PC-3 (cell line): ENCODE measurements around the gene SPEN. TPM values are rescaled to one million over a fixed set of nuclear protein-coding genes. Genes with fewer than 3 reads are reported as not detected.

Source experiments
- ATAC-seq: fragments of 200-7000 bp; cut with Tn5 transposase; 2 replicates; pipeline ENCODE4 v1.9.1; 2020; ENCODE audit warnings: mild to moderate bottlenecking, moderate library complexity
- BruUV-seq: library from RNA; stranded (reverse); fragments of 400-500 nt; replicated peaks from 2 replicates; lab custom pipeline; 2021; lab: Mats Ljungman, UMichigan
- CTCF ChIA-PET: fragments of 300-600 bp; sonication (Branson Sonifier 250); formaldehyde crosslinking; loops from one replicate; lab custom pipeline; 2022; ENCODE audit warnings: antibody characterized with exemption; lab: Charles Lee
- POLR2A ChIA-PET: fragments of 300-600 bp; sonication (Branson Sonifier 250); formaldehyde crosslinking; loops from one replicate; lab custom pipeline; 2022; ENCODE audit warnings: antibody characterized with exemption; ENCODE audit not compliant: unreplicated experiment; lab: Charles Lee
- DNase-seq: peaks from one replicate; pipeline ENCODE4 v3.0.0-alpha.2; 2015
- H2AFZ ChIP-seq: fragments of 300-600 bp; sonication (generic); 2 replicates; pipeline ENCODE4 v1.6.0; 2016; ENCODE audit warnings: antibody characterized with exemption, low read length
- H3F3A ChIP-seq: fragments of 300-600 bp; sonication (generic); one replicate; pipeline ENCODE4 v1.6.0; 2017; ENCODE audit warnings: antibody characterized with exemption, low read length, control low read depth, mild to moderate bottlenecking; ENCODE audit not compliant: unreplicated experiment
- H3K27ac ChIP-seq: fragments of 300-600 bp; sonication (generic); 2 replicates; pipeline ENCODE4 v1.5.1; 2016; ENCODE audit warnings: mild to moderate bottlenecking, low read length
- H3K27me3 ChIP-seq: fragments of 300-600 bp; sonication (generic); 2 replicates; pipeline ENCODE4 v1.6.1; 2016; ENCODE audit warnings: low read length, mixed read lengths
- H3K36me3 ChIP-seq: fragments of 300-600 bp; sonication (generic); 2 replicates; pipeline ENCODE4 v1.6.1; 2016; ENCODE audit warnings: low read depth, mixed run types, low read length, mixed read lengths
- H3K4me1 ChIP-seq: fragments of 300-600 bp; sonication (generic); 2 replicates; pipeline ENCODE4 v1.5.1; 2016; ENCODE audit warnings: low read length; ENCODE audit not compliant: insufficient read depth
- H3K4me2 ChIP-seq: fragments of 300-600 bp; sonication (generic); 2 replicates; pipeline ENCODE4 v1.6.0; 2016; ENCODE audit warnings: low read length
- H3K4me3 ChIP-seq: fragments of 300-600 bp; sonication (generic); 2 replicates; pipeline ENCODE4 v1.5.1; 2016; ENCODE audit warnings: mild to moderate bottlenecking, low read length, mixed read lengths
- H3K79me2 ChIP-seq: fragments of 300-600 bp; sonication (generic); 2 replicates; pipeline ENCODE4 v1.6.1; 2017; ENCODE audit warnings: low read length, mixed read lengths
- H3K9ac ChIP-seq: fragments of 300-600 bp; sonication (generic); 2 replicates; pipeline ENCODE4 v1.6.0; 2016; ENCODE audit warnings: mild to moderate bottlenecking, low read length
- H3K9me2 ChIP-seq: fragments of 300-600 bp; sonication (generic); replicated peaks from 2 replicates; pipeline ENCODE4 v1.6.1; 2016; ENCODE audit warnings: mixed run types, low read length, mixed read lengths
- H3K9me3 ChIP-seq: fragments of 300-600 bp; sonication (generic); 2 replicates; pipeline ENCODE4 v1.6.1; 2016; ENCODE audit warnings: low read length, mixed read lengths
- H4K20me1 ChIP-seq: fragments of 300-600 bp; sonication (generic); 2 replicates; pipeline ENCODE4 v1.6.1; 2016; ENCODE audit warnings: low read length, mixed read lengths
- CTCF ChIP-seq: fragments of 300-600 bp; sonication (generic); conservative IDR thresholded peaks from 2 replicates; pipeline ENCODE4 v1.5.1; 2017; ENCODE audit warnings: antibody characterized with exemption, low read depth, mild to moderate bottlenecking, low read length
- EZH2 ChIP-seq: fragments of 300-600 bp; sonication (generic); IDR thresholded peaks from one replicate; pipeline ENCODE4 v1.6.1; 2017; ENCODE audit warnings: antibody characterized with exemption, mild to moderate bottlenecking, low read length; ENCODE audit not compliant: unreplicated experiment
- EZH2phosphoT487 ChIP-seq: fragments of 300-600 bp; sonication (generic); IDR thresholded peaks from 2 replicates; pipeline ENCODE4 v1.6.1; 2018; ENCODE audit warnings: mild to moderate bottlenecking, antibody characterized with exemption, low read length, borderline replicate concordance
- intact Hi-C: fragments of 100-400 bp; cut with micrococcal nuclease; formaldehyde crosslinking; loops from 2 replicates; pipeline ENCODE4 v1.9.0; 2023
- total RNA-seq: library from RNA; depleted of rRNA; stranded (reverse); fragments of >200 nt; gene quantifications from 2 replicates; pipeline ENCODE4 v1.2.3, GENCODE V29; 2014

The SPEN gene
- total RNA-seq, 1 experiment from 2014 or later, result 26.7 TPM

- peaks cover 19% of the 10 kb centered on the region for H3F3A ChIP-seq
- intact Hi-C loops, result no loop called here
- no peak overlapping the region for H2AFZ ChIP-seq
- H3K4me1 ChIP-seq, result peaks cover 20% of the 10 kb centered on the region
- H3K27ac ChIP-seq, result no peak overlapping the region
- peaks cover 14% of the 10 kb centered on the region for H4K20me1 ChIP-seq
- ChIA-PET CTCF (no interaction called here), POLR2A (no interaction called here)
- no peaks in the 10 kb centered on the region for H3K36me3 ChIP-seq
- H3K79me2 ChIP-seq, result peaks cover 100% of the 10 kb centered on the region
- H3K27me3 ChIP-seq, result no peaks in the 10 kb centered on the region
- no peaks in the 10 kb centered on the region for H3K9me2 ChIP-seq
- no peaks in the 10 kb centered on the region for H3K9me3 ChIP-seq
- no peak overlapping the region for H3K9ac ChIP-seq
- ATAC-seq, result no peak
- BruUV-seq, result no TSS peak
- no peak overlapping the region for H3K4me3 ChIP-seq
- DNase-seq, result no peak
- no peak for TF ChIP-seq CTCF
- TF ChIP-seq EZH2phosphoT487, result no peak
- no peak for TF ChIP-seq EZH2
- H3K4me2 ChIP-seq, result no peak overlapping the region
Observed at GRCh38 chr1:15884477-15884876, 37.0 kb downstream of the SPEN start.

GRCh38 chr1:15885269-15885668 is 37.8 kb downstream of the SPEN start:
- peaks cover 19% of the 10 kb centered on the region for H3F3A ChIP-seq
- no peaks in the 10 kb centered on the region for H3K27me3 ChIP-seq
- peaks cover 14% of the 10 kb centered on the region for H4K20me1 ChIP-seq
- POLR2A ChIA-PET, result no interaction called here
- H3K9ac ChIP-seq, result no peak overlapping the region
- CTCF ChIA-PET, result no interaction called here
- no TSS peak for BruUV-seq
- no peak for DNase-seq
- no peak overlapping the region for H3K4me3 ChIP-seq
- intact Hi-C loops, result loop anchor here (5.0 kb wide), 1 partner anchor 33 kb away; no protein-coding TSS in a partner anchor
- peak overlapping the region; percentile 79 for H3K4me2 ChIP-seq
- H3K27ac ChIP-seq, result no peak overlapping the region
- H2AFZ ChIP-seq, result no peak overlapping the region
- ATAC-seq, result no peak
- H3K9me2 ChIP-seq, result no peaks in the 10 kb centered on the region
- no peak for TF ChIP-seq EZH2phosphoT487
- no peak for TF ChIP-seq CTCF
- no peak for TF ChIP-seq EZH2
- H3K79me2 ChIP-seq, result peaks cover 100% of the 10 kb centered on the region
- H3K36me3 ChIP-seq, result no peaks in the 10 kb centered on the region; the same call in 1 of the 2 replicates
- H3K4me1 ChIP-seq, result peaks cover 20% of the 10 kb centered on the region
- no peaks in the 10 kb centered on the region for H3K9me3 ChIP-seq

GRCh38 chr1:15885701-15886610 is 38.4 kb downstream of the SPEN start:
- DNase-seq (peak; percentile 81), ATAC-seq (peak; percentile 97)
- ChIA-PET CTCF (no interaction called here), POLR2A (no interaction called here)
- BruUV-seq, result no TSS peak
- H3K36me3 ChIP-seq, result no peaks in the 10 kb centered on the region; the same call in 1 of the 2 replicates
- H3K27ac ChIP-seq, result peak overlapping the region; percentile 73
- H3K9me3 ChIP-seq, result no peaks in the 10 kb centered on the region
- intact Hi-C loops, result loop anchor here (5.0 kb wide), 1 partner anchor 34 kb away; no protein-coding TSS in a partner anchor
- H3K9me2 ChIP-seq, result no peaks in the 10 kb centered on the region
- peak overlapping the region; percentile 79 for H3K4me2 ChIP-seq
- TF ChIP-seq CTCF, result peak; percentile 41; the same call in 1 of the 2 replicates
- no peak for TF ChIP-seq EZH2
- H3K9ac ChIP-seq, result peak overlapping the region; percentile 52
- H2AFZ ChIP-seq, result peak overlapping the region; percentile 27; the same call in 1 of the 2 replicates
- H3K4me1 ChIP-seq, result peaks cover 20% of the 10 kb centered on the region
- H3K27me3 ChIP-seq, result no peaks in the 10 kb centered on the region
- peaks cover 19% of the 10 kb centered on the region for H3F3A ChIP-seq
- peaks cover 14% of the 10 kb centered on the region for H4K20me1 ChIP-seq
- H3K4me3 ChIP-seq, result peak overlapping the region; percentile 55
- H3K79me2 ChIP-seq, result peaks cover 100% of the 10 kb centered on the region
